GM19240 (cell line): Measurements from ENCODE around the gene ATG16L1.
"Not testable (repeated sequence)": the region's sequence is repeated elsewhere in the genome, so short reads cannot be mapped to it uniquely, and the experiment has no call there.

Experiments used
- DNase-seq: peaks from one replicate; pipeline ENCODE4 v3.0.0; 2011; ENCODE audit warnings: low spot score; ENCODE audit not compliant: insufficient read length

Gene ATG16L1

GRCh38 chr2:233329489-233330135 is 78.1 kb downstream of the ATG16L1 start:
- no peak for DNase-seq

- peak; percentile 66 for DNase-seq
Observed at GRCh38 chr2:233331536-233331935, 80.1 kb downstream of the ATG16L1 start.

DNA sequence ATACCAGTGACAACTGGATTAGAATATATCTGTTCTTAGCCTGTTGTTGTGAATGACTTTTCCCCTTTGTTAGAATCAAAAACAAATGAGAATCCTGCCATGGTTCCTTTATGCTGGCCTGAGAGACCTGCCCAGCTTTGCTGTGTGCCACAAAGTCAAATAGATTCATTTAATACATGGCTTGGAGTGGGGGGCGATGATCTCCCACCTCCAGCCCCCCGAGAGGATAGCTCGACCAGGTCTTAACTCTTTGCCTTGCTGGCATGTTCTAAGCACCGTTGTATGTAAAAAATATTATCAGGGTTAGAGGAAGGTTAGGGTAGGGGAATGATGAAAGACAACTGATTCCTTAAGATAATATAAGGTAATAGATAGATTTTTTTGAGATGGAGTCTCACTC is 80.7 kb downstream of the ATG16L1 start:
- DNase-seq, result no peak

- DNase-seq, result no peak
Observed at GRCh38 chr2:233334915-233335314, 83.4 kb downstream of the ATG16L1 start.

- DNase-seq, result not testable (repeated sequence)
Observed at GRCh38 chr2:233336091-233336490, 84.6 kb downstream of the ATG16L1 start.

DNA sequence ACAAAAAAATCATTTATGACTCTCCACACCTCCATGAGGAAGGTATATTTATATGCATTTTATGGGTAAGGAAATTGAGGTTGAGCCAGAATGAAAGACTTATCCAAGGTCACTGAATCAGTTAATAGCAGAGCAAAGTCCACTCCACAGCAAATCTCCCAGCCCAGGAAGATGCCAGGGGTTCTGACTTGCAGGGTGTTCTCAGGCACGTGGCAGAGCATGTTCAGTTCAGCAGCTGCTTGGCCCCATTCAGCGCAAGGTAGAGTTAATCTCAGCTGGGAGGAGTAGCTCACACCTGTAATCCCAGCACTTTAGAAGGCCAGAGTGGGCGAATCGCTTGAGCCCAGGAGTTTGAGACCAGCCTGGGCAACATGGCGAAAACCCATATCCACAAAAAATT is 85.1 kb downstream of the ATG16L1 start:
- DNase-seq, result no peak

- DNase-seq, result no peak
Observed at GRCh38 chr2:233338046-233338445, 86.6 kb downstream of the ATG16L1 start.

DNA sequence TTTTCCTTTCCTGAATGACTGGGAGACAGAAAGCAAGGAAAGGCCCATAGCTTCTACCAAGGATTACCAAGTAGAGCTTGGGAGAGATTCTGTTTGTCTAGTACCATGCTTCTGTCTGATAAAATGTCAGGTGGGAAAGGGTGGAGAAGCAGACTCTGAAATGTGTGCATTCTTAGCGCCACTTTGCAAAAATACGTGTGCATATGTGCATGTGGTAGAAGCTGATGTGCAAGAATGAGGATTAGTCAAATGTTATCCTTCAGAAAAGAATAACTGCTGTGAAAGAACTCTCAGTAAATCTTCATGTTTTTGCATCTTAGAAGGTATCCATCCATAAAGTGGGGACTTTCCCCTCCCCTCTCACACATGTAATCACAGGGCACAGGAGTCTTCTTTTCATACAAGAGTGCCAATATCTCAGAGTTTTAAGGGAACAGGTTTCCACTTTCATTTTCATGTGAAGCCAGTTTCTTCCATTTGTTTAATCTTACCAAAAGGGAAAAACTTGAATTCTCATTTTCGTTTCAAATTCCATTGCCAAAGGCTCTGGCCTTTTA is 87.4 kb downstream of the ATG16L1 start:
- DNase-seq, result no peak

DNA sequence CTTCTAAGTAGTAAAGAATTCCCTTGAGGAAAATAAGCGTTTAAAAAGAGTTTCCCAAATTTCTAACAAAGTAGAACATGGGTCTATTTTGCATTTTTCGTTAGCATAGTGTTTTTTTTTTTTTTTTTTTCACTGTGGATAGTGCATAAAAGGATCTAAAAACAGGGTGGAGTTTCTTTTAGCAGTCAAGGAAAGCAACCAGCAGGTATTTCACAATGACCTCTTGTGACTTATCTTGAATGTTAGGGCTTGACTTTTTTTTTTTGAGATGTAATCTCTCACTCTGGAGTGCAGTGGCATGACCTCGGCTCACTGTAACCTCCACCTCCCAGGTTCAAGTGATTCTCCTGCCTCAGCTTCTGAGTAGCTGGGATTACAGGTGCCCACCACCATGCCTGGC is 88.0 kb downstream of the ATG16L1 start:
- DNase-seq, result no peak

- DNase-seq, result no peak
Observed at GRCh38 chr2:233341296-233341695, 89.8 kb downstream of the ATG16L1 start.

DNA sequence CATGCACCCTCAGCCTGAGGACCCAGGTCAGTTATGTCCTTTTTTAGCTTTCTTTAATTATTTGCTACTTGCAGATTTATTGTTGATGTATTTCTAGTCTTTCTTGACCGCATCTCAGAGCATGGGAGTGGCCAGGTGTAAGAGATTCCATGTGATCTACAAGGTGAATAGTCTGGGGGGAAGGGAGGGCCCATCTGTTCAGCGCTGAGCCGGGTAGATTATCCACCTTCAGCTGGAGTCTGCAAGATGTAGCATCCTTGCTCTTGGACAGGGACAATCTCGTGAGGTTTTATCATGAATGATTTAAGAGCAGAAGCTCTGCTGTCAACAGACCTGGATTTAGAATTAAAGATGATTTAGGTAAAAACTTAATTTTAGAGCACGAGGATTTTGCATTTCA is 90.8 kb downstream of the ATG16L1 start:
- no peak for DNase-seq

DNA sequence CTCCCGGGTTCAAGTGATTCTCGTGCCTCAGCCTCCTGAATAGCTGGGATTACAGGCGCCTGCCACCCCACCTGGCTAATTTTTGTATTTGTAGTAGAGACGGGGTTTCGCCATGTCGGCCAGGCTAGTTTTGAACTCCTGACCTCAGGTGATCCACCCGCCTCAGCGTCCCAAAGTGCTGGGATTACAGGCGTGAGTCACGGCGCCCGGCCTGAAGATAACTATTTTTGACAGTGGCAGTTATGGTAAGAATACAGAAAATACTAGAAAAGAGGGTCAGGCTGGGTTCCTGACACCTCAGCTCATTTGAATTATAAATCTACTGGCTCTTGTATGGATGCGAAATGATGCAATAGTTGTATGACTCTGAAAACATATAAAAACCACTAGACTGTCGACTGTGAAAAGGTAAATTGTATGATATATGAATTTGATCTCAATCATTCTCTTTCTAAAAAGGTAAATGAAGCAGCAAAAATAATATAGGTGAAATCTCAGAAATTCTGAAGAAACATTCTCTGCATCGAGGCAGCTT is 91.8 kb downstream of the ATG16L1 start:
- DNase-seq, result no peak
